HepG2 (cell line): Measurements from ENCODE around the gene ST6GALNAC6. TPM values are rescaled to one million over a fixed set of nuclear protein-coding genes. Genes with fewer than 3 reads are reported as not detected.

Experiments used
- ARHGAP35 ChIP-seq: sonication (generic); formaldehyde crosslinking; IDR thresholded peaks from 2 replicates; pipeline ENCODE4 v1.9.0; 2022; ENCODE audit warnings: mild to moderate bottlenecking, inconsistent platforms, moderate library complexity, missing genetic modification reagents, borderline replicate concordance
- ATAD3A ChIP-seq: sonication (generic); formaldehyde crosslinking; IDR thresholded peaks from 2 replicates; pipeline ENCODE4 v1.4.0; 2020; ENCODE audit warnings: missing genetic modification reagents
- ETV6 ChIP-seq: sonication (generic); formaldehyde crosslinking; conservative IDR thresholded peaks from 2 replicates; pipeline ENCODE4 v1.4.0; 2020; ENCODE audit warnings: missing genetic modification reagents
- FLYWCH1 ChIP-seq: sonication (generic); formaldehyde crosslinking; IDR thresholded peaks from 2 replicates; pipeline ENCODE4 v1.8.1; 2023; ENCODE audit warnings: mild to moderate bottlenecking, missing genetic modification reagents
- GPN1 ChIP-seq: sonication (generic); formaldehyde crosslinking; IDR thresholded peaks from 2 replicates; pipeline ENCODE4 v1.5.1; 2020; ENCODE audit warnings: missing genetic modification reagents, borderline replicate concordance
- PBX2 ChIP-seq: IDR thresholded peaks from 2 replicates; pipeline ENCODE4 v1.6.1; 2016; ENCODE audit warnings: control low read depth
- SIX4 ChIP-seq: sonication (generic); formaldehyde crosslinking; IDR thresholded peaks from 2 replicates; pipeline ENCODE4 v1.4.0; 2020; ENCODE audit warnings: missing genetic modification reagents
- STAT5B ChIP-seq: sonication (generic); formaldehyde crosslinking; IDR thresholded peaks from 2 replicates; pipeline ENCODE4 v1.4.0; 2020; ENCODE audit warnings: missing genetic modification reagents
- TCF7 ChIP-seq: sonication (generic); IDR thresholded peaks from 2 replicates; pipeline ENCODE4 v1.6.1; 2016; ENCODE audit warnings: antibody characterized with exemption, low read depth
- TFAP4 ChIP-seq: sonication (generic); IDR thresholded peaks from 2 replicates; pipeline ENCODE4 v1.6.1; 2016; ENCODE audit warnings: low read depth, borderline replicate concordance
- ZNF12 ChIP-seq: sonication (generic); formaldehyde crosslinking; IDR thresholded peaks from 2 replicates; pipeline ENCODE4 v1.5.0; 2020; ENCODE audit warnings: missing genetic modification reagents
- ZNF251 ChIP-seq: sonication (generic); formaldehyde crosslinking; IDR thresholded peaks from 2 replicates; pipeline ENCODE4 v1.9.0; 2021; ENCODE audit warnings: mild to moderate bottlenecking, missing genetic modification reagents
- ZNF292 ChIP-seq: sonication (generic); formaldehyde crosslinking; IDR thresholded peaks from 2 replicates; pipeline ENCODE4 v1.8.1; 2022; ENCODE audit warnings: mild to moderate bottlenecking, low read depth, missing genetic modification reagents, borderline replicate concordance
- ZNF33A ChIP-seq: sonication (generic); formaldehyde crosslinking; IDR thresholded peaks from 2 replicates; pipeline ENCODE4 v1.5.1; 2020; ENCODE audit warnings: missing genetic modification reagents, mild to moderate bottlenecking, moderate library complexity, borderline replicate concordance
- ZNF543 ChIP-seq: sonication (generic); formaldehyde crosslinking; IDR thresholded peaks from 2 replicates; pipeline ENCODE4 v1.4.0; 2020; ENCODE audit warnings: mild to moderate bottlenecking, missing genetic modification reagents
- polyA plus RNA-seq, 8 experiments: library from polyadenylated mRNA; depleted of rRNA in 3 of 8; stranded (reverse) in 7 of 8; unstranded in 1 of 8; fragments of >200 nt; fragmentation: Illumina TruSeq in 4 of 8; extraction: Trizol in 4 of 8; gene quantifications; 2 replicates each; pipeline versions ENCODE4 v1.2.1 to v1.2.3, GENCODE V29; 2011 to 2016; ENCODE audit warnings: low read depth in 4 of 8, missing spikeins in 1 of 8, mixed read lengths in 1 of 8; ENCODE audit not compliant: insufficient read depth in 1 of 8
- total RNA-seq, 5 experiments: library from RNA; depleted of rRNA; stranded (reverse); fragments of >200 nt; fragmentation: Illumina TruSeq; extraction: Trizol; gene quantifications; 2 replicates each; pipeline ENCODE4 v1.2.3, GENCODE V29; 2016; ENCODE audit warnings: low read depth in 1 of 5
- TF ChIP-seq, protein P1 (sequence below): sonication (generic); formaldehyde crosslinking; IDR thresholded peaks from 2 replicates; pipeline ENCODE4 v1.8.1; 2023; ENCODE audit warnings: mild to moderate bottlenecking, missing genetic modification reagents
- TF ChIP-seq, protein P2 (sequence below): IDR thresholded peaks from 2 replicates; pipeline ENCODE4 v1.6.1; 2016; ENCODE audit warnings: mild to moderate bottlenecking, missing biosample characterization, missing genetic modification reagents
- TF ChIP-seq, protein P3 (sequence below): sonication (generic); formaldehyde crosslinking; IDR thresholded peaks from 2 replicates; pipeline ENCODE4 v1.5.0; 2020; ENCODE audit warnings: missing genetic modification reagents, mild to moderate bottlenecking, borderline replicate concordance
- TF ChIP-seq, protein P4 (sequence below): sonication (generic); formaldehyde crosslinking; IDR thresholded peaks from 2 replicates; pipeline ENCODE4 v1.5.0; 2020; ENCODE audit warnings: mild to moderate bottlenecking, missing genetic modification reagents
- TF ChIP-seq, protein P5 (sequence below): sonication (generic); formaldehyde crosslinking; IDR thresholded peaks from 2 replicates; pipeline ENCODE4 v1.4.0; 2020; ENCODE audit warnings: missing genetic modification reagents

ST6GALNAC6 gene
- total and polyA plus RNA-seq, 2 of the 13 experiments (the other 11 are each of a cell fraction or from before 2014, with no cell fraction given): 18.5 to 65.4 TPM

- no peak for TF ChIP-seq TCF7
- TF ChIP-seq, protein P1, sequence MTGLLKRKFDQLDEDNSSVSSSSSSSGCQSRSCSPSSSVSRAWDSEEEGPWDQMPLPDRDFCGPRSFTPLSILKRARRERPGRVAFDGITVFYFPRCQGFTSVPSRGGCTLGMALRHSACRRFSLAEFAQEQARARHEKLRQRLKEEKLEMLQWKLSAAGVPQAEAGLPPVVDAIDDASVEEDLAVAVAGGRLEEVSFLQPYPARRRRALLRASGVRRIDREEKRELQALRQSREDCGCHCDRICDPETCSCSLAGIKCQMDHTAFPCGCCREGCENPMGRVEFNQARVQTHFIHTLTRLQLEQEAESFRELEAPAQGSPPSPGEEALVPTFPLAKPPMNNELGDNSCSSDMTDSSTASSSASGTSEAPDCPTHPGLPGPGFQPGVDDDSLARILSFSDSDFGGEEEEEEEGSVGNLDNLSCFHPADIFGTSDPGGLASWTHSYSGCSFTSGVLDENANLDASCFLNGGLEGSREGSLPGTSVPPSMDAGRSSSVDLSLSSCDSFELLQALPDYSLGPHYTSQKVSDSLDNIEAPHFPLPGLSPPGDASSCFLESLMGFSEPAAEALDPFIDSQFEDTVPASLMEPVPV (CRISPR knock-in tag): no peak
- TF ChIP-seq ATAD3A (CRISPR knock-in tag): no peak
- no peak for TF ChIP-seq ARHGAP35 (CRISPR knock-in tag)
- TF ChIP-seq ZNF251 (CRISPR knock-in tag): no peak
- TF ChIP-seq ETV6 (CRISPR knock-in tag): no peak
- no peak; the same call in 1 of the 2 replicates for TF ChIP-seq ZNF543 (CRISPR knock-in tag)
- TF ChIP-seq, protein P2, sequence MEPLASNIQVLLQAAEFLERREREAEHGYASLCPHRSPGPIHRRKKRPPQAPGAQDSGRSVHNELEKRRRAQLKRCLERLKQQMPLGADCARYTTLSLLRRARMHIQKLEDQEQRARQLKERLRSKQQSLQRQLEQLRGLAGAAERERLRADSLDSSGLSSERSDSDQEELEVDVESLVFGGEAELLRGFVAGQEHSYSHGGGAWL (CRISPR knock-in tag): peak; percentile 70; the same call in 1 of the 2 replicates
- TF ChIP-seq FLYWCH1 (CRISPR knock-in tag): no peak
- no peak for TF ChIP-seq ZNF33A (CRISPR knock-in tag)
- no peak for TF ChIP-seq PBX2 (CRISPR knock-in tag)
- no peak for TF ChIP-seq GPN1 (CRISPR knock-in tag)
- 0 out of 2 replicates have a peak, but pooled peaks have one; percentile 43 for TF ChIP-seq ZNF12 (CRISPR knock-in tag)
- TF ChIP-seq, protein P3, sequence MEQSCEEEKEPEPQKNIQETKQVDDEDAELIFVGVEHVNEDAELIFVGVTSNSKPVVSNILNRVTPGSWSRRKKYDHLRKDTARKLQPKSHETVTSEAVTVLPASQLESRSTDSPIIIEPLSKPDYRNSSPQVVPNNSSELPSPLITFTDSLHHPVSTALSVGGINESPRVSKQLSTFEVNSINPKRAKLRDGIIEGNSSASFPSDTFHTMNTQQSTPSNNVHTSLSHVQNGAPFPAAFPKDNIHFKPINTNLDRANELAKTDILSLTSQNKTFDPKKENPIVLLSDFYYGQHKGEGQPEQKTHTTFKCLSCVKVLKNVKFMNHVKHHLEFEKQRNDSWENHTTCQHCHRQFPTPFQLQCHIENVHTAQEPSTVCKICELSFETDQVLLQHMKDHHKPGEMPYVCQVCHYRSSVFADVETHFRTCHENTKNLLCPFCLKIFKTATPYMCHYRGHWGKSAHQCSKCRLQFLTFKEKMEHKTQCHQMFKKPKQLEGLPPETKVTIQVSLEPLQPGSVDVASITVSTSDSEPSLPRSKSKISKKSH (CRISPR knock-in tag): no peak
- no peak for TF ChIP-seq SIX4 (CRISPR knock-in tag)
- peak; percentile 68 for TF ChIP-seq TFAP4
- TF ChIP-seq, protein P4, sequence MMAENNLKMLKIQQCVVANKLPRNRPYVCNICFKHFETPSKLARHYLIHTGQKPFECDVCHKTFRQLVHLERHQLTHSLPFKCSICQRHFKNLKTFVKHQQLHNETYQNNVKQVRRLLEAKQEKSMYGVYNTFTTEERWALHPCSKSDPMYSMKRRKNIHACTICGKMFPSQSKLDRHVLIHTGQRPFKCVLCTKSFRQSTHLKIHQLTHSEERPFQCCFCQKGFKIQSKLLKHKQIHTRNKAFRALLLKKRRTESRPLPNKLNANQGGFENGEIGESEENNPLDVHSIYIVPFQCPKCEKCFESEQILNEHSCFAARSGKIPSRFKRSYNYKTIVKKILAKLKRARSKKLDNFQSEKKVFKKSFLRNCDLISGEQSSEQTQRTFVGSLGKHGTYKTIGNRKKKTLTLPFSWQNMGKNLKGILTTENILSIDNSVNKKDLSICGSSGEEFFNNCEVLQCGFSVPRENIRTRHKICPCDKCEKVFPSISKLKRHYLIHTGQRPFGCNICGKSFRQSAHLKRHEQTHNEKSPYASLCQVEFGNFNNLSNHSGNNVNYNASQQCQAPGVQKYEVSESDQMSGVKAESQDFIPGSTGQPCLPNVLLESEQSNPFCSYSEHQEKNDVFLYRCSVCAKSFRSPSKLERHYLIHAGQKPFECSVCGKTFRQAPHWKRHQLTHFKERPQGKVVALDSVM: peak; percentile 42; the same call in 1 of the 2 replicates
- no peak for TF ChIP-seq ZNF292 (CRISPR knock-in tag)
- TF ChIP-seq STAT5B (CRISPR knock-in tag): no peak
- TF ChIP-seq, protein P5, sequence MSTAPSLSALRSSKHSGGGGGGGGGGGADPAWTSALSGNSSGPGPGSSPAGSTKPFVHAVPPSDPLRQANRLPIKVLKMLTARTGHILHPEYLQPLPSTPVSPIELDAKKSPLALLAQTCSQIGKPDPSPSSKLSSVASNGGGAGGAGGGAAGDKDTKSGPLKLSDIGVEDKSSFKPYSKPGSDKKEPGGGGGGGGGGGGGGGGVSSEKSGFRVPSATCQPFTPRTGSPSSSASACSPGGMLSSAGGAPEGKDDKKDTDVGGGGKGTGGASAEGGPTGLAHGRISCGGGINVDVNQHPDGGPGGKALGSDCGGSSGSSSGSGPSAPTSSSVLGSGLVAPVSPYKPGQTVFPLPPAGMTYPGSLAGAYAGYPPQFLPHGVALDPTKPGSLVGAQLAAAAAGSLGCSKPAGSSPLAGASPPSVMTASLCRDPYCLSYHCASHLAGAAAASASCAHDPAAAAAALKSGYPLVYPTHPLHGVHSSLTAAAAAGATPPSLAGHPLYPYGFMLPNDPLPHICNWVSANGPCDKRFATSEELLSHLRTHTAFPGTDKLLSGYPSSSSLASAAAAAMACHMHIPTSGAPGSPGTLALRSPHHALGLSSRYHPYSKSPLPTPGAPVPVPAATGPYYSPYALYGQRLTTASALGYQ: no peak
Observed at GRCh38 chr9:127898433-127899127, 823 bp downstream of the ST6GALNAC6 start (continued).
